ENCODE results near the gene IL21R.

The IL21R gene

GRCh38 chr16:27370318-27370717 is 31.7 kb upstream of the IL21R start:
- peaks cover 29% of the 10 kb centered on the region for H3F3A ChIP-seq (ENCODE audit: insufficient read depth, low read length)
- H3K79me2 ChIP-seq (ENCODE audit: low read length): no peaks in the 10 kb centered on the region
- peaks cover 37% of the 10 kb centered on the region for H3K4me1 ChIP-seq (ENCODE audit: low read length)
- no peak overlapping the region for H3K4me2 ChIP-seq (ENCODE audit: low read depth, low read length)
- H3K27ac ChIP-seq (ENCODE audit: low read length): no peak overlapping the region
- peaks cover 12% of the 10 kb centered on the region; the same call in 1 of the 2 replicates for H3K27me3 ChIP-seq (replicated peaks; ENCODE audit: insufficient read depth, low read length)
- no peaks in the 10 kb centered on the region for H3K36me3 ChIP-seq (replicated peaks; ENCODE audit: insufficient read depth, low read length)
- no peak overlapping the region for H3K9ac ChIP-seq (ENCODE audit: low read length)
- H2AFZ ChIP-seq (ENCODE audit: low read length): no peak overlapping the region
- TF ChIP-seq EZH2 (optimal IDR thresholded peaks at IDR 0.05; ENCODE audit: low read depth, low read length): no peak
- TF ChIP-seq, protein P1, sequence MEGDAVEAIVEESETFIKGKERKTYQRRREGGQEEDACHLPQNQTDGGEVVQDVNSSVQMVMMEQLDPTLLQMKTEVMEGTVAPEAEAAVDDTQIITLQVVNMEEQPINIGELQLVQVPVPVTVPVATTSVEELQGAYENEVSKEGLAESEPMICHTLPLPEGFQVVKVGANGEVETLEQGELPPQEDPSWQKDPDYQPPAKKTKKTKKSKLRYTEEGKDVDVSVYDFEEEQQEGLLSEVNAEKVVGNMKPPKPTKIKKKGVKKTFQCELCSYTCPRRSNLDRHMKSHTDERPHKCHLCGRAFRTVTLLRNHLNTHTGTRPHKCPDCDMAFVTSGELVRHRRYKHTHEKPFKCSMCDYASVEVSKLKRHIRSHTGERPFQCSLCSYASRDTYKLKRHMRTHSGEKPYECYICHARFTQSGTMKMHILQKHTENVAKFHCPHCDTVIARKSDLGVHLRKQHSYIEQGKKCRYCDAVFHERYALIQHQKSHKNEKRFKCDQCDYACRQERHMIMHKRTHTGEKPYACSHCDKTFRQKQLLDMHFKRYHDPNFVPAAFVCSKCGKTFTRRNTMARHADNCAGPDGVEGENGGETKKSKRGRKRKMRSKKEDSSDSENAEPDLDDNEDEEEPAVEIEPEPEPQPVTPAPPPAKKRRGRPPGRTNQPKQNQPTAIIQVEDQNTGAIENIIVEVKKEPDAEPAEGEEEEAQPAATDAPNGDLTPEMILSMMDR (IDR thresholded peaks at IDR 0.05; ENCODE audit: low read length): no peak
- TF ChIP-seq EZH2phosphoT487 (IDR thresholded peaks at IDR 0.05; ENCODE audit: low read length): no peak
- H3K9me2 ChIP-seq (replicated peaks; ENCODE audit: insufficient read depth, low read length): no peaks in the 10 kb centered on the region
- DNase-seq: no peak
- H4K20me1 ChIP-seq (ENCODE audit: insufficient read depth, low read length): no peaks in the 10 kb centered on the region
- no peaks in the 10 kb centered on the region for H3K9me3 ChIP-seq (replicated peaks; ENCODE audit: insufficient read depth, low read length)
- no peak overlapping the region for H3K4me3 ChIP-seq (ENCODE audit: low read length)

GRCh38 chr16:27373312-27373711 is 28.7 kb upstream of the IL21R start:
- Histone ChIP-seq H3K27me3 (replicated peaks; ENCODE audit: insufficient read depth, low read length) (peaks cover 12% of the 10 kb centered on the region; the same call in 1 of the 2 replicates), H2AFZ (ENCODE audit: low read length) (no peak overlapping the region), H3K9me3 (replicated peaks; ENCODE audit: insufficient read depth, low read length) (no peaks in the 10 kb centered on the region), H3K79me2 (ENCODE audit: low read length) (no peaks in the 10 kb centered on the region), H3K4me1 (ENCODE audit: low read length) (peaks cover 30% of the 10 kb centered on the region), H3K36me3 (replicated peaks; ENCODE audit: insufficient read depth, low read length) (no peaks in the 10 kb centered on the region), H3K9me2 (replicated peaks; ENCODE audit: insufficient read depth, low read length) (no peaks in the 10 kb centered on the region), H3K4me2 (ENCODE audit: low read depth, low read length) (peak overlapping the region; percentile 7; the same call in 1 of the 2 replicates), H3F3A (ENCODE audit: insufficient read depth, low read length) (peaks cover 29% of the 10 kb centered on the region), H3K4me3 (ENCODE audit: low read length) (no peak overlapping the region), H3K9ac (ENCODE audit: low read length) (no peak overlapping the region), H3K27ac (ENCODE audit: low read length) (peak overlapping the region; percentile 32; the same call in 1 of the 2 replicates), H4K20me1 (ENCODE audit: insufficient read depth, low read length) (no peaks in the 10 kb centered on the region)
- TF ChIP-seq, protein P1 (IDR thresholded peaks at IDR 0.05; ENCODE audit: low read length): no peak
- TF ChIP-seq EZH2 (optimal IDR thresholded peaks at IDR 0.05; ENCODE audit: low read depth, low read length) (no peak), EZH2phosphoT487 (IDR thresholded peaks at IDR 0.05; ENCODE audit: low read length) (no peak)
- no peak for DNase-seq

DNA sequence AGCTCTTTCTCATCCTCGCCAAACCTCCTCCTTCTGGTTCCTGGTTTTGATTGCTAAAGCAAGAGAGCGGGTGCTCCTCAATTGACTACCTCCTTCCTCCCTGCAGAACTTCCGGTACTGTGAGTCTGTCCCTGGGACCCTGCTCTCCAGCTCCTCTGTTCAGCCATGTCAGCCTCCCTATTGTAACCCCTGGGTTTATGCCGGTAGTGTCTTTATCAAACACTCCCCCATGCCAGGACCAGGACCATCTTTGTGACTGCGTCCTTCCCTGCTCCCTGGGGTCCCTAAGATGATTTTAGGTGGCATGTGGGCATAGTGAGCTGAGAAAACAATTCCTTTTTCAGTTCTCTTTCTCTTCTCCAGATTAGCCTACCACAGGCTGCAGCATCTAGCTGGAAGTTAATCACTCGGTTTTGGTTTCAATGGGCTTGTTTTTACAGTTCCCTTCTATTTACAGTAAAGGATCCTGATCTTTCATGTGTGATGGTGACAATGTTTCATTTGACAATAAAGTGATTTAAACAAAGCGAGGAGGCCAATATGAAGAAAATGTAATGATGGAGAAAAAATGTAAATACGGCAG is 27.7 kb upstream of the IL21R start:
- peak overlapping the region; percentile 46 for H3K4me2 ChIP-seq (ENCODE audit: low read depth, low read length)
- no peaks in the 10 kb centered on the region for H3K36me3 ChIP-seq (replicated peaks; ENCODE audit: insufficient read depth, low read length)
- H3F3A ChIP-seq (ENCODE audit: insufficient read depth, low read length): peaks cover 29% of the 10 kb centered on the region
- no peaks in the 10 kb centered on the region for H3K79me2 ChIP-seq (ENCODE audit: low read length)
- peak overlapping the region; percentile 51 for H3K4me3 ChIP-seq (ENCODE audit: low read length)
- peak overlapping the region; percentile 54; the same call in 1 of the 2 replicates for H2AFZ ChIP-seq (ENCODE audit: low read length)
- peaks cover 12% of the 10 kb centered on the region; the same call in 1 of the 2 replicates for H3K27me3 ChIP-seq (replicated peaks; ENCODE audit: insufficient read depth, low read length)
- TF ChIP-seq, protein P1 (IDR thresholded peaks at IDR 0.05; ENCODE audit: low read length): no peak
- TF ChIP-seq EZH2 (optimal IDR thresholded peaks at IDR 0.05; ENCODE audit: low read depth, low read length): no peak
- TF ChIP-seq EZH2phosphoT487 (IDR thresholded peaks at IDR 0.05; ENCODE audit: low read length): no peak
- H3K9ac ChIP-seq (ENCODE audit: low read length): peak overlapping the region; percentile 34
- H3K27ac ChIP-seq (ENCODE audit: low read length): peak overlapping the region; percentile 72
- H4K20me1 ChIP-seq (ENCODE audit: insufficient read depth, low read length): no peaks in the 10 kb centered on the region
- H3K4me1 ChIP-seq (ENCODE audit: low read length): peaks cover 30% of the 10 kb centered on the region
- H3K9me2 ChIP-seq (replicated peaks; ENCODE audit: insufficient read depth, low read length): no peaks in the 10 kb centered on the region
- no peaks in the 10 kb centered on the region for H3K9me3 ChIP-seq (replicated peaks; ENCODE audit: insufficient read depth, low read length)
- peak; percentile 39 for DNase-seq

Data from MM.1S (cell line).